SK-N-SH (cell line): ENCODE results near the gene PCSK6. TPM values are rescaled to one million over a fixed set of nuclear protein-coding genes. Genes with fewer than 3 reads are reported as not detected.

Experiments used
- CTCF ChIA-PET: fragments of 300-600, 350-600 bp; formaldehyde crosslinking; extraction: SDS; loops from one replicate; lab custom pipeline; 2021; lab: Yijun Ruan, JAX
- POLR2A ChIA-PET: fragments of 350-600 bp; sonication (Branson Sonifier 250); formaldehyde crosslinking; extraction: SDS; loops from one replicate; lab custom pipeline; 2020; ENCODE audit warnings: antibody characterized with exemption, inconsistent platforms; lab: Yijun Ruan, JAX
- DNase-seq: peaks from one replicate; pipeline ENCODE4 v3.0.0; 2012
- H2AFZ ChIP-seq: fragments of 200-600 bp; sonication (generic); 2 replicates; pipeline ENCODE4 v1.8.1; 2016; ENCODE audit warnings: antibody characterized with exemption, mild to moderate bottlenecking, low read depth
- H3F3A ChIP-seq: fragments of 200-600 bp; sonication (generic); replicated peaks from 2 replicates; pipeline ENCODE3; 2016; ENCODE audit warnings: antibody characterized with exemption, mild to moderate bottlenecking; ENCODE audit not compliant: insufficient read depth
- H3K27ac ChIP-seq, 2 experiments: fragments of 200-500 bp in 1 of 2; fragments of 200-600 bp in 1 of 2; sonication (Bioruptor generic) in 1 of 2; sonication (generic), shearing (Covaris generic) in 1 of 2; 2 replicates each; pipeline versions ENCODE4 v1.5.1 to v1.6.1; 2014 to 2016; ENCODE audit warnings: low read depth in 2 of 2, inconsistent platforms in 1 of 2, low read length in 1 of 2, mild to moderate bottlenecking in 1 of 2, mixed read lengths in 1 of 2
- H3K27me3 ChIP-seq: fragments of 200-600 bp; sonication (generic), shearing (Covaris generic); 2 replicates; pipeline ENCODE4 v1.6.1; 2016; ENCODE audit warnings: mixed run types; ENCODE audit not compliant: insufficient read depth
- H3K36me3 ChIP-seq, 2 experiments: fragments of 200-500 bp in 1 of 2; fragments of 200-600 bp in 1 of 2; sonication (Bioruptor generic) in 1 of 2; sonication (generic) in 1 of 2; replicated peaks in 1 of 2; 2 replicates each; pipeline versions ENCODE3 to v1.5.1; 2014 to 2016; ENCODE audit warnings: low read length in 1 of 2, mild to moderate bottlenecking in 1 of 2; ENCODE audit not compliant: insufficient read depth in 2 of 2, control insufficient read depth in 1 of 2
- H3K4me1 ChIP-seq, 2 experiments: fragments of 200-500 bp in 1 of 2; fragments of 200-600 bp in 1 of 2; sonication (Bioruptor generic) in 1 of 2; sonication (generic), shearing (Covaris generic) in 1 of 2; 2 replicates each; pipeline versions ENCODE4 v1.5.1 to v1.6.1; 2014 to 2016; ENCODE audit warnings: low read depth in 1 of 2, low read length in 1 of 2, mixed run types in 1 of 2; ENCODE audit not compliant: insufficient read depth in 2 of 2, control insufficient read depth in 1 of 2
- H3K4me2 ChIP-seq: fragments of 200-600 bp; sonication (generic), shearing (Covaris generic); 2 replicates; pipeline ENCODE4 v1.6.1; 2017; ENCODE audit warnings: mixed run types
- H3K4me3 ChIP-seq, 2 experiments: fragments of 200-500 bp in 1 of 2; fragments of 200-600 bp in 1 of 2; sonication (Bioruptor generic) in 1 of 2; sonication (generic), shearing (Covaris generic) in 1 of 2; 2 replicates each; pipeline versions ENCODE4 v1.5.1 to v1.8.1; 2014 to 2016; ENCODE audit warnings: low read depth in 2 of 2, inconsistent platforms in 1 of 2, low read length in 1 of 2, mild to moderate bottlenecking in 1 of 2, mixed read lengths in 1 of 2, moderate library complexity in 1 of 2
- H3K79me2 ChIP-seq: fragments of 200-600 bp; sonication (generic); 2 replicates; pipeline ENCODE4 v1.8.1; 2017; ENCODE audit warnings: mild to moderate bottlenecking; ENCODE audit not compliant: insufficient read depth
- H3K9ac ChIP-seq: fragments of 200-600 bp; sonication (generic); 2 replicates; pipeline ENCODE4 v1.6.1; 2017; ENCODE audit warnings: mixed run types
- H3K9me2 ChIP-seq: fragments of 200-600 bp; sonication (generic); 2 replicates; pipeline ENCODE4 v1.6.1; 2017; ENCODE audit warnings: mixed run types
- H3K9me3 ChIP-seq: fragments of 200-600 bp; sonication (generic); 2 replicates; pipeline ENCODE4 v1.6.1; 2017; ENCODE audit warnings: mixed run types, mild to moderate bottlenecking, moderate library complexity
- H4K20me1 ChIP-seq: fragments of 200-600 bp; sonication (generic); 2 replicates; pipeline ENCODE4 v1.6.1; 2017; ENCODE audit warnings: mild to moderate bottlenecking, mixed run types; ENCODE audit not compliant: insufficient read depth
- CHD2 ChIP-seq: fragments of 150-350 bp; IDR thresholded peaks from 2 replicates; pipeline ENCODE4 v1.6.1; 2018; ENCODE audit warnings: low read length; ENCODE audit not compliant: partially characterized antibody
- EP300 ChIP-seq, 2 experiments: IDR thresholded peaks; 2 replicates each; pipeline versions ENCODE4 v1.4.0 to v1.6.1; 2012; ENCODE audit warnings: borderline replicate concordance in 1 of 2, low read depth in 1 of 2, low read length in 1 of 2
- FOXJ3 ChIP-seq: sonication (generic); formaldehyde crosslinking; IDR thresholded peaks from 2 replicates; pipeline ENCODE4 v1.5.1; 2020; ENCODE audit warnings: mild to moderate bottlenecking, missing genetic modification reagents
- FOXM1 ChIP-seq: IDR thresholded peaks from 2 replicates; pipeline ENCODE4 v1.4.0; 2012; ENCODE audit warnings: low read depth, mild to moderate bottlenecking
- GATA2 ChIP-seq: sonication (generic); formaldehyde crosslinking; IDR thresholded peaks from 2 replicates; pipeline ENCODE4 v1.5.0; 2020; ENCODE audit warnings: mild to moderate bottlenecking, missing genetic modification reagents
- MEF2A ChIP-seq: IDR thresholded peaks from 2 replicates; pipeline ENCODE4 v1.4.0; 2012; ENCODE audit warnings: low read depth, borderline replicate concordance
- MXI1 ChIP-seq: IDR thresholded peaks from 2 replicates; pipeline ENCODE4 v1.6.1; 2012; ENCODE audit warnings: mild to moderate bottlenecking, low read depth, low read length, improper control_type of control experiment
- NFIC ChIP-seq: IDR thresholded peaks from 2 replicates; pipeline ENCODE4 v1.4.0; 2012; ENCODE audit warnings: borderline replicate concordance
- NRF1 ChIP-seq: IDR thresholded peaks from 2 replicates; pipeline ENCODE4 v1.6.1; 2012; ENCODE audit warnings: low read depth, mild to moderate bottlenecking, low read length
- POLR2AphosphoS5 ChIP-seq: IDR thresholded peaks from 2 replicates; pipeline ENCODE4 v1.6.1; 2012; ENCODE audit warnings: low read depth, low read length
- RAD21 ChIP-seq: IDR thresholded peaks from 2 replicates; pipeline ENCODE4 v1.6.1; 2012; ENCODE audit warnings: mild to moderate bottlenecking, low read length
- REST ChIP-seq: IDR thresholded peaks from 2 replicates; pipeline ENCODE4 v1.6.1; 2012; ENCODE audit warnings: mild to moderate bottlenecking, low read depth, low read length, moderate library complexity
- RXRA ChIP-seq: IDR thresholded peaks from 2 replicates; pipeline ENCODE4 v1.4.0; 2012; ENCODE audit warnings: low read depth, mild to moderate bottlenecking, borderline replicate concordance
- TAF1 ChIP-seq: IDR thresholded peaks from 2 replicates; pipeline ENCODE4 v1.6.1; 2012; ENCODE audit warnings: low read depth, mild to moderate bottlenecking, low read length, moderate library complexity, borderline replicate concordance
- TEAD4 ChIP-seq: IDR thresholded peaks from 2 replicates; pipeline ENCODE4 v1.4.0; 2012; ENCODE audit warnings: mild to moderate bottlenecking, borderline replicate concordance; ENCODE audit not compliant: insufficient read depth
- WGBS: methylation state at CpG from one replicate; pipeline ENCODE4 v1.1.6; 2017; ENCODE audit warnings: low lambda C conversion rate; 5-methylcytosine and 5-hydroxymethylcytosine counted together
- polyA plus RNA-seq, 3 experiments: library from polyadenylated mRNA; depleted of rRNA; stranded (reverse); fragments of >200 nt; gene quantifications; 2 replicates each; pipeline ENCODE4 v1.2.3, GENCODE V29; 2012
- TF ChIP-seq, protein P1 (sequence below): IDR thresholded peaks from 2 replicates; pipeline ENCODE4 v1.4.0; 2012; ENCODE audit warnings: low read depth, borderline replicate concordance

PCSK6 gene
- polyA plus RNA-seq, 1 of the 3 experiments (the other 2 are of a cell fraction): 0.03 TPM

DNA sequence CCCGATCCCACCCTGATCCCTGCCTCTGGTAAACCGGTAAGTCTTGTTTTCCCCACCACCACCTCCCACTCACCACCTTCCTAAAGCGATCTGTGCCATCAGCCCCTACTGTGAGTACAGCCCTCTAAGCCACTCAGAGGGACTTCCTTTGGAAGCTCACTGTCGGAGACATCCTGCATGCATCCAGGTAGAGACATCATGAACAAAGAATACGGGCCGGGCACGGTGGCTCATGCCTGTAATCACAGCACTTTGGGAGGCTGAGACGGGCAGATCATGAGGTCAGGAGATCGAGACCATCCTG, 13.7 kb upstream of the PCSK6 start (continued):
- TF ChIP-seq NRF1 (no peak), MXI1 (no peak)

DNA sequence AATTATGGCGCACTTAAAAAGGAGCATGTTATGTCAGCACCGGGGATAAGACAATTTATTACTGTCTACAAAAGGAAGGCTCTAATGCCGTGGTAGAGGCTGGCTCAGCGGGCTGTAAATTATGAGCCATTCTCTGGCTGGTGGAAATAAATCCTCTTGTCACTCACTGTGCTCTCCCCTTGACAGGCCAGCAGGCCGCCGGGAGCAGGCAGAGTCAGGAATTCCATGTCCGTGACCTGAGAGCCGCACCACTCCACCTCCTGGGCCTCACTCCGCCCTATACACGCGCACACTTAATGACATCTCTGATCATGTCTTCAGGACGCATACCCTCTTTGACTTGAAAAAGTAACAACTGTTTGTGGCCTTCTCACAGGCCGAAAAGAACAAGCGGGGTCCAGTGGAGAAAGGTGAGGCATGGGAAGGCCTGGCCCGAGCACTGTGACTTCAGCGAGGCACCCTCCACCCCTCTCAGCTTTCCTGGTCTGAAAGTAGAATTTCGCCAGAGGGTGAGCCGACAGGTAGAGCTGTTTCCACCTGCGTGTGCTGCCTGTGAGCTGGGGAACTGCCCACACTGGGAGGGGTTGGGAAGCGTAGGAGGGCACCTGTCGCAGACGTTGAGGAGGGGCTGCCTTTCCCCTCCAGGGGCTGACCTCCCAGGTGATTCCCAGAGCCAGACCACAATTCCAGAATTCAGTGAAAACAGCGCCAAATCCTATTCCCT, 13.2 kb upstream of the PCSK6 start:
- TF ChIP-seq TEAD4: no peak
- TF ChIP-seq NFIC: no peak
- no peak for TF ChIP-seq CHD2
- no peak for TF ChIP-seq TAF1
- no peak for TF ChIP-seq MEF2A
- no peak for TF ChIP-seq FOXM1
- TF ChIP-seq POLR2AphosphoS5: no peak
- TF ChIP-seq, protein P1, sequence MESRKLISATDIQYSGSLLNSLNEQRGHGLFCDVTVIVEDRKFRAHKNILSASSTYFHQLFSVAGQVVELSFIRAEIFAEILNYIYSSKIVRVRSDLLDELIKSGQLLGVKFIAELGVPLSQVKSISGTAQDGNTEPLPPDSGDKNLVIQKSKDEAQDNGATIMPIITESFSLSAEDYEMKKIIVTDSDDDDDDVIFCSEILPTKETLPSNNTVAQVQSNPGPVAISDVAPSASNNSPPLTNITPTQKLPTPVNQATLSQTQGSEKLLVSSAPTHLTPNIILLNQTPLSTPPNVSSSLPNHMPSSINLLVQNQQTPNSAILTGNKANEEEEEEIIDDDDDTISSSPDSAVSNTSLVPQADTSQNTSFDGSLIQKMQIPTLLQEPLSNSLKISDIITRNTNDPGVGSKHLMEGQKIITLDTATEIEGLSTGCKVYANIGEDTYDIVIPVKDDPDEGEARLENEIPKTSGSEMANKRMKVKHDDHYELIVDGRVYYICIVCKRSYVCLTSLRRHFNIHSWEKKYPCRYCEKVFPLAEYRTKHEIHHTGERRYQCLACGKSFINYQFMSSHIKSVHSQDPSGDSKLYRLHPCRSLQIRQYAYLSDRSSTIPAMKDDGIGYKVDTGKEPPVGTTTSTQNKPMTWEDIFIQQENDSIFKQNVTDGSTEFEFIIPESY: no peak
- TF ChIP-seq RXRA: no peak
- TF ChIP-seq FOXJ3 (CRISPR knock-in tag): no peak
- TF ChIP-seq RAD21: no peak
- TF ChIP-seq GATA2 (CRISPR knock-in tag): no peak
- no peak for TF ChIP-seq REST
- no peak for TF ChIP-seq EP300 (IDR thresholded peaks at IDR 0.05; ENCODE audit: borderline replicate concordance in 1 of 2, low read depth in 1 of 2, low read length in 1 of 2)
- WGBS: 82% methylated on average over 23 of the region's 23 CpGs
- Histone ChIP-seq H3K27ac (no peak overlapping the region), H3K4me1 (peaks cover 0 to 12% of the 10 kb centered on the region in 2 experiments; a peak in 1 of 4 replicates), H3K9ac (no peak overlapping the region), H3K9me2 (no peaks in the 10 kb centered on the region), H3K36me3 (no peaks in the 10 kb centered on the region), H3K4me2 (no peak overlapping the region), H3K4me3 (no peak overlapping the region), H3K79me2 (no peaks in the 10 kb centered on the region), H4K20me1 (no peaks in the 10 kb centered on the region), H2AFZ (no peak overlapping the region), H3F3A (no peaks in the 10 kb centered on the region), H3K27me3 (no peaks in the 10 kb centered on the region), H3K9me3 (no peaks in the 10 kb centered on the region)
- ChIA-PET CTCF (interaction anchor here (0.6 to 2.4 kb wide), 19 partner anchors 8 to 214 kb away, joined by 3 to 16 read pairs (median 3); no protein-coding TSS in a partner anchor), POLR2A (no interaction called here)
- DNase-seq: no peak
